ENCODE data around the gene PTPRN2.

DNA sequence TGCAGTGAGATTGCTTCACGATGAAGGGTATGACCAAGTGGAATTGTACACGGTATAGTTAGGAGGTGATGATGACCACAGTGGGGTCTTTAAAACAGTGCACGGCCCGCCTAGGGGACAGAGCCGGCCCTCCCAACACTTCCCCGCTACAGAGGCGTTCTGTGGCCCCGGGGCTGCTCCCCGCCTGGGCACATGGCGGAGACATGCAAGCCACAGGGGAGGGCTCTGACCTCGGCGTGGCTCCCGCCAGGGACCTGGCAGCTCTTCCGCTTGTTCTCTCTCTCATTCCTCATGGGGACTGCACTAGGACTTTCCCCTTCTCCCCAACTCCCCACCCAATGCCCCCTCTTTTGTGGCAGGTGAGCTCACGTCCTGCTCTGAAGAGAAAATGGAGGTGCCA, 857.0 kb downstream of the PTPRN2 start:
- TF ChIP-seq CHD1 (IDR thresholded peaks at IDR 0.05; ENCODE audit: low read length) (no peak), CHD2 (IDR thresholded peaks at IDR 0.05; ENCODE audit: low read depth, low read length) (no peak), ZFP36 (IDR thresholded peaks at IDR 0.05; ENCODE audit: low read depth, low read length, partially characterized antibody) (no peak), ZC3H4 (CRISPR knock-in tag; IDR thresholded peaks at IDR 0.05; ENCODE audit: borderline replicate concordance) (no peak), HMBOX1 (IDR thresholded peaks at IDR 0.05) (no peak), RCOR1 (IDR thresholded peaks at IDR 0.05; ENCODE audit: borderline replicate concordance in 1 of 2, low read depth in 2 of 2, low read length in 2 of 2) (no peak), ATF7 (IDR thresholded peaks at IDR 0.05) (no peak), ZNF589 (CRISPR knock-in tag; IDR thresholded peaks at IDR 0.05; ENCODE audit: low read depth) (no peak), HOMEZ (CRISPR knock-in tag; IDR thresholded peaks at IDR 0.05) (no peak)
- TF ChIP-seq, protein P1, sequence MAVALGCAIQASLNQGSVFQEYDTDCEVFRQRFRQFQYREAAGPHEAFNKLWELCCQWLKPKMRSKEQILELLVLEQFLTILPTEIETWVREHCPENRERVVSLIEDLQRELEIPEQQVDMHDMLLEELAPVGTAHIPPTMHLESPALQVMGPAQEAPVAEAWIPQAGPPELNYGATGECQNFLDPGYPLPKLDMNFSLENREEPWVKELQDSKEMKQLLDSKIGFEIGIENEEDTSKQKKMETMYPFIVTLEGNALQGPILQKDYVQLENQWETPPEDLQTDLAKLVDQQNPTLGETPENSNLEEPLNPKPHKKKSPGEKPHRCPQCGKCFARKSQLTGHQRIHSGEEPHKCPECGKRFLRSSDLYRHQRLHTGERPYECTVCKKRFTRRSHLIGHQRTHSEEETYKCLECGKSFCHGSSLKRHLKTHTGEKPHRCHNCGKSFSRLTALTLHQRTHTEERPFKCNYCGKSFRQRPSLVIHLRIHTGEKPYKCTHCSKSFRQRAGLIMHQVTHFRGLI (CRISPR knock-in tag; IDR thresholded peaks at IDR 0.05): no peak
- TF ChIP-seq, protein P2, sequence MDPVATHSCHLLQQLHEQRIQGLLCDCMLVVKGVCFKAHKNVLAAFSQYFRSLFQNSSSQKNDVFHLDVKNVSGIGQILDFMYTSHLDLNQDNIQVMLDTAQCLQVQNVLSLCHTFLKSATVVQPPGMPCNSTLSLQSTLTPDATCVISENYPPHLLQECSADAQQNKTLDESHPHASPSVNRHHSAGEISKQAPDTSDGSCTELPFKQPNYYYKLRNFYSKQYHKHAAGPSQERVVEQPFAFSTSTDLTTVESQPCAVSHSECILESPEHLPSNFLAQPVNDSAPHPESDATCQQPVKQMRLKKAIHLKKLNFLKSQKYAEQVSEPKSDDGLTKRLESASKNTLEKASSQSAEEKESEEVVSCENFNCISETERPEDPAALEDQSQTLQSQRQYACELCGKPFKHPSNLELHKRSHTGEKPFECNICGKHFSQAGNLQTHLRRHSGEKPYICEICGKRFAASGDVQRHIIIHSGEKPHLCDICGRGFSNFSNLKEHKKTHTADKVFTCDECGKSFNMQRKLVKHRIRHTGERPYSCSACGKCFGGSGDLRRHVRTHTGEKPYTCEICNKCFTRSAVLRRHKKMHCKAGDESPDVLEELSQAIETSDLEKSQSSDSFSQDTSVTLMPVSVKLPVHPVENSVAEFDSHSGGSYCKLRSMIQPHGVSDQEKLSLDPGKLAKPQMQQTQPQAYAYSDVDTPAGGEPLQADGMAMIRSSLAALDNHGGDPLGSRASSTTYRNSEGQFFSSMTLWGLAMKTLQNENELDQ (CRISPR knock-in tag; IDR thresholded peaks at IDR 0.05; ENCODE audit: borderline replicate concordance): no peak
